ENCODE data around the gene DNAJB13.

DNA sequence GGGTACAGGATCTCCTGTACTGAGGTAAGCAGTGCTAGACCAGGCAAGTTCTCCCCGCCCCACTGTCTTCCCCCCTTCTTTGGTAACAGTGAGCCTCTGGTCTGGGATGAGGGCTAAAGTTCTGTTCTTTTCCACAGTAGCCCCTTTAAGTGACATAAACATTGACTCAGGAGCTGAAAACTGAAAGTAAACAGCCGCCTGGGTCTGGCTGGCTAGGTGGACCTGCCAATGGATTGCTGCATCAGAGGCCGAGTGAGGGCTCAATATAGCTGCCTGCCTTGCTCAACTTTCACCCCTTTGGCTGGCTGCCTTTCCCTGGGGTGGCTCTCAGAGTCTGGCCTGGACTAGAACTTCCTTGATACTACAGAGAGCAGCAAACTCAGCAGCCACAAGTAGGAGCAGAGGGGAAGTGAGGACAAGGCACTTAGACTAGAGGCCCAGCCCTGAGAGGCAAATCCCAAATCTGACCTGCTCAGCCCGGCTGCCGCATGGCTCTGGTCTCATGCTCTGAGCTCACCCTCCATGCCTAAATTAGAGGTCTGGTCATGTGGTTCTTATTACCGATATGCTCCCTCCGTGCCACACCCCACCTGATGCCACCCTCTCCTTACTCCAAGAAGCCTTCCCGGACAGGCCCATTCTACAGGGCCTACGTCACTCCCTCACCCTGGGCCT lies 67.6 kb downstream of the DNAJB13 start:
- TF ChIP-seq CTCF (IDR thresholded peaks at IDR 0.05; ENCODE audit: insufficient read depth, low read depth, low read length): no peak
- TF ChIP-seq EZH2 (IDR thresholded peaks at IDR 0.05; ENCODE audit: insufficient read depth, low read length): no peak
